IgD-negative memory B cell (primary cell): ENCODE measurements around the gene IRAK4. TPM values are rescaled to one million over a fixed set of nuclear protein-coding genes. Genes with fewer than 3 reads are reported as not detected.

Experiments used
- H3K27ac Mint-ChIP-seq, 3 donors: one replicate each; pipeline ENCODE4 v1.8.0; 2020 to 2022; ENCODE audit warnings: mild to moderate bottlenecking in 3 of 3, mixed read lengths in 3 of 3, moderate library complexity in 1 of 3
- H3K27me3 Mint-ChIP-seq: one replicate; pipeline ENCODE4 v1.8.0; 2021; ENCODE audit warnings: mixed read lengths
- H3K36me3 Mint-ChIP-seq: one replicate; pipeline ENCODE4 v1.8.0; 2020; ENCODE audit warnings: mild to moderate bottlenecking, mixed read lengths
- H3K4me1 Mint-ChIP-seq, 3 donors: one replicate each; pipeline ENCODE4 v1.8.0; 2020 to 2022; ENCODE audit warnings: mixed read lengths in 3 of 3, mild to moderate bottlenecking in 1 of 3
- H3K4me3 Mint-ChIP-seq, 4 donors: one replicate each; pipeline ENCODE4 v1.8.0; 2020 to 2022; ENCODE audit warnings: mild to moderate bottlenecking in 4 of 4, mixed read lengths in 4 of 4, moderate library complexity in 3 of 4
- H3K9me3 Mint-ChIP-seq, 3 donors: one replicate each; pipeline ENCODE4 v1.8.0; 2020 to 2021; ENCODE audit warnings: mixed read lengths in 3 of 3, mild to moderate bottlenecking in 1 of 3
- polyA plus RNA-seq: library from polyadenylated mRNA; unstranded; fragments of 300-500 nt; fragmentation: Illumina TruSeq; gene quantifications from one replicate; pipeline ENCODE4 v1.2.3, GENCODE V29; 2021

Gene IRAK4
- polyA plus RNA-seq, 1 donor from 2014 or later, result 22.3 TPM

- Mint-ChIP-seq H3K27me3 (no peaks in the 10 kb centered on the region), H3K4me3 (peak overlapping the region; percentile 87 to 93 (median 90)), H3K27ac (peak overlapping the region; percentile 83 to 94 (median 84)), H3K36me3 (no peaks in the 10 kb centered on the region), H3K4me1 (peaks cover 6 to 15% (median 13%) of the 10 kb centered on the region in 3 donors), H3K9me3 (no peaks in the 10 kb centered on the region)
These were observed 77.8 kb downstream of the IRAK4 start for GRCh38 chr12:43836475-43836989.

Other genes with a start within 250 kb of the IRAK4 start
- gene ADAMTS20, start 206.7 kb upstream of the IRAK4 start, polyA plus RNA-seq, result not detected
- 39.0 TPM for gene PUS7L, start 161 bp upstream of the IRAK4 start, polyA plus RNA-seq
- gene TWF1, start 47.4 kb downstream of the IRAK4 start, polyA plus RNA-seq, result 22.3 TPM
- 4.4 TPM for gene TMEM117, start 77.1 kb downstream of the IRAK4 start, polyA plus RNA-seq